ENCODE measurements around the gene PRSS38. TPM values are rescaled to one million over a fixed set of nuclear protein-coding genes. Genes with fewer than 3 reads are reported as not detected.

The PRSS38 gene
- total and polyA plus RNA-seq, 10 of the 15 experiments (the other 5 are each of a cell fraction or from before 2014, with no cell fraction given), result not detected

- no peaks in the 10 kb centered on the region for H4K20me1 ChIP-seq (ENCODE audit: control insufficient read depth, insufficient read depth)
- no peak for FAIRE-seq
- H3K79me2 ChIP-seq (ENCODE audit: control insufficient read depth, insufficient read depth, low read length), result no peaks in the 10 kb centered on the region
- H3K36me3 ChIP-seq (ENCODE audit: control insufficient read depth in 2 of 2, insufficient read depth in 2 of 2, low read length in 1 of 2), result peaks cover 16 to 18% of the 10 kb centered on the region in 2 experiments
- no peak overlapping the region for H3K27ac ChIP-seq (ENCODE audit: control insufficient read depth, insufficient read depth)
- H3K27me3 ChIP-seq (replicated peaks in 1 of 2; ENCODE audit: control insufficient read depth in 2 of 2, insufficient read depth in 2 of 2, low read length in 1 of 2), result no peaks in the 10 kb centered on the region
- H2AFZ ChIP-seq (ENCODE audit: control insufficient read depth, low read depth, low read length), result no peak overlapping the region
- no peak for ATAC-seq
- ChIA-PET POLR2A (no interaction called here), SMC1A (ENCODE audit: uncharacterized antibody, unreplicated experiment) (no interaction called here), CTCF (interaction anchor here (0.6 kb wide), 1 partner anchor 161 kb away, joined by 3 read pairs; no protein-coding TSS in a partner anchor), RAD21 (ENCODE audit: unreplicated experiment) (no interaction called here)
- no peaks in the 10 kb centered on the region for H3K9me3 ChIP-seq (replicated peaks; ENCODE audit: control insufficient read depth, insufficient read depth, low read length)
- no peak overlapping the region for H3K9ac ChIP-seq (ENCODE audit: control insufficient read depth, insufficient read depth, low read length)
- BruUV-seq (replicated peaks), result no TSS peak
- no peak overlapping the region for H3K4me3 ChIP-seq
- TF ChIP-seq SMC3 (IDR thresholded peaks at IDR 0.05; ENCODE audit: borderline replicate concordance, low read length), result no peak
- no peak for TF ChIP-seq IRF4 (IDR thresholded peaks at IDR 0.05; ENCODE audit: low read depth, low read length)
- no peak for TF ChIP-seq POU2F2 (IDR thresholded peaks at IDR 0.05; ENCODE audit: borderline replicate concordance, low read depth, low read length)
- TF ChIP-seq SUPT20H (IDR thresholded peaks at IDR 0.05; ENCODE audit: borderline replicate concordance, control insufficient read depth, low read depth, low read length), result no peak
- TF ChIP-seq E2F4 (IDR thresholded peaks at IDR 0.05; ENCODE audit: low read depth, low read length), result no peak
- TF ChIP-seq SRF (IDR thresholded peaks at IDR 0.05; ENCODE audit: low read depth in 2 of 2, low read length in 2 of 2), result no peak
- no peak for TF ChIP-seq CBX5 (IDR thresholded peaks at IDR 0.05; ENCODE audit: low read depth)
- TF ChIP-seq ZBED1 (IDR thresholded peaks at IDR 0.05; ENCODE audit: borderline replicate concordance), result no peak
- no peak for TF ChIP-seq CEBPB (IDR thresholded peaks at IDR 0.05; ENCODE audit: borderline replicate concordance in 1 of 2, low read depth in 2 of 2, low read length in 2 of 2)
- TF ChIP-seq RELA (IDR thresholded peaks at IDR 0.05; ENCODE audit: borderline replicate concordance, partially characterized antibody), result no peak
- no peak for TF ChIP-seq ZNF687 (IDR thresholded peaks at IDR 0.05)
- no peak for TF ChIP-seq ZNF24 (IDR thresholded peaks at IDR 0.05)
- no peaks in the 10 kb centered on the region for H3K4me1 ChIP-seq (ENCODE audit: control insufficient read depth, insufficient read depth, low read length)
- intact Hi-C loops (cut with micrococcal nuclease; ENCODE audit: unreplicated experiment) (loop anchor here (10.0 kb wide), 1 partner anchor 306 kb away; no protein-coding TSS in a partner anchor), in situ Hi-C loops (cut with MboI) (no loop called here)
- no peak for DNase-seq (ENCODE audit: low read depth, low spot score)
- H3K4me2 ChIP-seq (ENCODE audit: control insufficient read depth, insufficient read depth), result no peak overlapping the region
- WGBS (ENCODE audit: insufficient coverage, insufficient replicate concordance, low lambda C conversion rate, missing lambda C conversion rate), result 92% methylated on average over 20 of the region's 20 CpGs
Measured at GRCh38 chr1:227769047-227769935, 46.2 kb upstream of the PRSS38 start.

All from GM12878 (cell line).